ENCODE results near the gene GPC5.
"Not testable (repeated sequence)": the region's sequence is repeated elsewhere in the genome, so short reads cannot be mapped to it uniquely, and the experiment has no call there.

DNA sequence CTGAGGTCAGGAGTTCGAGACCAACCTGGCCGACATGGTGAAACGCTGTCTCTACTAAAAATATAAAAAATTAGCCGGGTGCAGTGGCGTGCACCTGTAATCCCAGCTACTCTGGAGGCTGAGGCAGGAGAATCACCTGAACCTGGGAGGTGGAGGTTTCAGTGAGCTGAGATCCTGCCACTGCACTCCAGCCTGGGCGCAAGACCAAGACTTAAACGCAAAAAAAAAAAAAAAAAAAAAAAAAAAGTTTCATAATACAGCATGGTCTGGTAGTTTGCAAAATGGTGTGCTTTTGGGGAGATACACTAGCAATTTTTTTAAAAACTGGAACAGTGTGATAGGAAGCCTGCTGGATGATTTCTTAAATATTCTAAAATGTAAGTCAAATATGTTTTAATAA, 45.5 kb upstream of the GPC5 start:
- TF ChIP-seq POLR2AphosphoS5 (IDR thresholded peaks at IDR 0.05; ENCODE audit: low read depth, low read length): not testable (repeated sequence)
- TF ChIP-seq, protein P1, sequence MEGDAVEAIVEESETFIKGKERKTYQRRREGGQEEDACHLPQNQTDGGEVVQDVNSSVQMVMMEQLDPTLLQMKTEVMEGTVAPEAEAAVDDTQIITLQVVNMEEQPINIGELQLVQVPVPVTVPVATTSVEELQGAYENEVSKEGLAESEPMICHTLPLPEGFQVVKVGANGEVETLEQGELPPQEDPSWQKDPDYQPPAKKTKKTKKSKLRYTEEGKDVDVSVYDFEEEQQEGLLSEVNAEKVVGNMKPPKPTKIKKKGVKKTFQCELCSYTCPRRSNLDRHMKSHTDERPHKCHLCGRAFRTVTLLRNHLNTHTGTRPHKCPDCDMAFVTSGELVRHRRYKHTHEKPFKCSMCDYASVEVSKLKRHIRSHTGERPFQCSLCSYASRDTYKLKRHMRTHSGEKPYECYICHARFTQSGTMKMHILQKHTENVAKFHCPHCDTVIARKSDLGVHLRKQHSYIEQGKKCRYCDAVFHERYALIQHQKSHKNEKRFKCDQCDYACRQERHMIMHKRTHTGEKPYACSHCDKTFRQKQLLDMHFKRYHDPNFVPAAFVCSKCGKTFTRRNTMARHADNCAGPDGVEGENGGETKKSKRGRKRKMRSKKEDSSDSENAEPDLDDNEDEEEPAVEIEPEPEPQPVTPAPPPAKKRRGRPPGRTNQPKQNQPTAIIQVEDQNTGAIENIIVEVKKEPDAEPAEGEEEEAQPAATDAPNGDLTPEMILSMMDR (IDR thresholded peaks at IDR 0.05): not testable (repeated sequence)
